Panc1 (cell line): ENCODE results near the gene SALL3. TPM values are rescaled to one million over a fixed set of nuclear protein-coding genes. Genes with fewer than 3 reads are reported as not detected.

Source experiments
- ATAC-seq: fragments of 200-7000 bp; cut with Tn5 transposase; 2 replicates; pipeline ENCODE4 v1.9.1; 2020; ENCODE audit warnings: mild to moderate bottlenecking, moderate library complexity
- BruUV-seq: library from RNA; stranded (reverse); fragments of 400-500 nt; replicated peaks from 2 replicates; lab custom pipeline; 2021; lab: Mats Ljungman, UMichigan
- CTCF ChIA-PET: fragments of 300-600 bp; sonication (Branson Sonifier 250); formaldehyde crosslinking; loops from one replicate; lab custom pipeline; 2022; ENCODE audit warnings: antibody characterized with exemption; lab: Charles Lee
- POLR2A ChIA-PET: fragments of 300-600 bp; sonication (Branson Sonifier 250); formaldehyde crosslinking; loops from one replicate; lab custom pipeline; 2022; ENCODE audit warnings: antibody characterized with exemption; lab: Charles Lee
- DNase-seq: peaks from one replicate; pipeline ENCODE4 v3.0.0-alpha.2; 2010; ENCODE audit warnings: low read depth, low spot score
- H3K27ac ChIP-seq: 2 replicates; pipeline ENCODE4 v1.5.1; 2011; ENCODE audit warnings: mild to moderate bottlenecking, low read length, inconsistent platforms
- H3K27me3 ChIP-seq: fragments of 200-500 bp; sonication (Bioruptor generic); 2 replicates; pipeline ENCODE4 v1.6.0; 2014; ENCODE audit warnings: low read length, inconsistent platforms; ENCODE audit not compliant: control insufficient read depth, insufficient read depth
- H3K36me3 ChIP-seq: fragments of 200-500 bp; sonication (Bioruptor generic); 2 replicates; pipeline ENCODE4 v1.5.1; 2014; ENCODE audit warnings: inconsistent platforms, mild to moderate bottlenecking, low read length, moderate library complexity; ENCODE audit not compliant: control insufficient read depth, insufficient read depth
- H3K4me1 ChIP-seq: 2 replicates; pipeline ENCODE4 v1.5.1; 2011; ENCODE audit warnings: inconsistent platforms, mild to moderate bottlenecking, low read length, moderate library complexity; ENCODE audit not compliant: control insufficient read depth, insufficient read depth
- H3K4me3 ChIP-seq, 2 experiments: 2 replicates each; pipeline ENCODE4 v1.5.1; 2011 to 2012; ENCODE audit warnings: low read depth in 2 of 2, low read length in 2 of 2, mild to moderate bottlenecking in 2 of 2, inconsistent platforms in 1 of 2, moderate library complexity in 1 of 2
- H3K9me3 ChIP-seq: fragments of 200-500 bp; sonication (Bioruptor generic); 2 replicates; pipeline ENCODE4 v1.5.1; 2014; ENCODE audit warnings: low read depth, mild to moderate bottlenecking, inconsistent platforms, low read length, moderate library complexity; ENCODE audit not compliant: control insufficient read depth, insufficient read depth
- POLR2AphosphoS5 ChIP-seq: IDR thresholded peaks from 2 replicates; pipeline ENCODE4 v1.6.1; 2012; ENCODE audit warnings: mild to moderate bottlenecking, low read depth, low read length, moderate library complexity
- SIN3A ChIP-seq: IDR thresholded peaks from 2 replicates; pipeline ENCODE4 v1.6.1; 2012; ENCODE audit warnings: low read depth, mild to moderate bottlenecking, low read length, moderate library complexity, borderline replicate concordance; ENCODE audit not compliant: insufficient read depth
- TCF7L2 ChIP-seq: IDR thresholded peaks from 2 replicates; pipeline ENCODE4 v1.6.1; 2011; ENCODE audit warnings: mild to moderate bottlenecking, low read depth, low read length, inconsistent platforms
- in situ Hi-C: cut with HindIII; loops from 2 replicates; pipeline ENCODE4 v1.10.0; 2016; ENCODE audit warnings: low sequenced_read_pairs, low pct_unique_long_range_greater_than_20kb
- intact Hi-C: fragments of 100-400 bp; cut with micrococcal nuclease; formaldehyde crosslinking; loops from one replicate; pipeline ENCODE4 v1.10.0; 2022; ENCODE audit not compliant: unreplicated experiment
- total RNA-seq: library from RNA; stranded (reverse); gene quantifications from one replicate; pipeline ENCODE4 v1.2.1, GENCODE V29; 2021; ENCODE audit not compliant: unreplicated experiment
- TF ChIP-seq, protein P1 (sequence below), 2 experiments: IDR thresholded peaks; 2 replicates each; pipeline ENCODE4 v1.6.1; 2011 to 2012; ENCODE audit warnings: low read depth in 2 of 2, control low read depth in 1 of 2, low read length in 1 of 2, mild to moderate bottlenecking in 1 of 2, moderate library complexity in 1 of 2; ENCODE audit not compliant: insufficient read depth in 1 of 2
- TF ChIP-seq, protein P2 (sequence below): fragments of 450-650 bp; IDR thresholded peaks from 2 replicates; pipeline ENCODE4 v1.5.1; 2017; ENCODE audit warnings: mild to moderate bottlenecking

SALL3 gene
- total RNA-seq, 1 experiment from 2014 or later = not detected

DNA sequence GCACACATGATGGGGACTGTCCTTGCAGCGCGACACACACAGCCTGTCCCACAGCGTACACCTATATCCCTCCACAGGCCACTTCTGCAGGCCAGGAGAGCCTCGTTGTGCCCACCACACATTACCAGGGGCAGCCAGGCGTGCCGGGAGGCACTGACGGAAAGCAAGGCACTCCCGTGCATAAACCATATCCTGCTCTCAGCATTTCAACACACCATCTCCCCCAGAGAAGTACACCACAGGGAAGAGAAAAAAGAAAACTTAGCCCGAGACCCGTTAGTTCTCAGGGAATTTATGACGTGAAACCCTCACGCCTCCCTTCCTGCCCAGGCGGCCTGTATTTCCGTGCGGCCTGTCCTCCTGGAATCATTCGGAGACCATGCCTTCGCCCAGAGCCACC is 24.6 kb upstream of the SALL3 start:
- POLR2A ChIA-PET = no interaction called here
- CTCF ChIA-PET = no interaction called here
- BruUV-seq = no TSS peak

DNA sequence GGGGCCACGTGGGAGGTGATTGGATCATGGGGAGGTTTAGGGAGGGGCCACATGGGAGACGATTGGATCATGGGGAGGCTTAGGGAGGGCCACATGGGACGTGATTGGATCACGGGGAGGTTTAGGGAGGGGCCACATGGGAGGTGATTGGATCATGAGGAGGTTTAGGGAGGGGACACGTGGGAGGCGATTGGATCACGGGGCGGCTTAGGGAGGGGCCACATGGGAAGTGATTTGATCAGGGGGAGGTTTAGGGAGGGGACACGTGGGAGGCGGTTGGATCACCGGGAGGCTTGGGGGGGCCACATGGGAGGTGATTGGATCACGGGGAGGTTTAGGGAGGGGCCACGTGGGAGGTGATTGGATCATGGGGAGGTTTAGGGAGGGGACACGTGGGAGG is 22.5 kb upstream of the SALL3 start:
- intact Hi-C loops (no loop called here), in situ Hi-C loops (no loop called here)
- POLR2A ChIA-PET = no interaction called here
- no peak overlapping the region for H3K27ac ChIP-seq
- no TSS peak for BruUV-seq
- CTCF ChIA-PET = no interaction called here
- no peak for ATAC-seq
- H3K27me3 ChIP-seq = no peaks in the 10 kb centered on the region
- no peaks in the 10 kb centered on the region for H3K36me3 ChIP-seq
- no peaks in the 10 kb centered on the region for H3K9me3 ChIP-seq
- H3K4me3 ChIP-seq = no peak overlapping the region
- DNase-seq = no peak
- TF ChIP-seq, protein P1, sequence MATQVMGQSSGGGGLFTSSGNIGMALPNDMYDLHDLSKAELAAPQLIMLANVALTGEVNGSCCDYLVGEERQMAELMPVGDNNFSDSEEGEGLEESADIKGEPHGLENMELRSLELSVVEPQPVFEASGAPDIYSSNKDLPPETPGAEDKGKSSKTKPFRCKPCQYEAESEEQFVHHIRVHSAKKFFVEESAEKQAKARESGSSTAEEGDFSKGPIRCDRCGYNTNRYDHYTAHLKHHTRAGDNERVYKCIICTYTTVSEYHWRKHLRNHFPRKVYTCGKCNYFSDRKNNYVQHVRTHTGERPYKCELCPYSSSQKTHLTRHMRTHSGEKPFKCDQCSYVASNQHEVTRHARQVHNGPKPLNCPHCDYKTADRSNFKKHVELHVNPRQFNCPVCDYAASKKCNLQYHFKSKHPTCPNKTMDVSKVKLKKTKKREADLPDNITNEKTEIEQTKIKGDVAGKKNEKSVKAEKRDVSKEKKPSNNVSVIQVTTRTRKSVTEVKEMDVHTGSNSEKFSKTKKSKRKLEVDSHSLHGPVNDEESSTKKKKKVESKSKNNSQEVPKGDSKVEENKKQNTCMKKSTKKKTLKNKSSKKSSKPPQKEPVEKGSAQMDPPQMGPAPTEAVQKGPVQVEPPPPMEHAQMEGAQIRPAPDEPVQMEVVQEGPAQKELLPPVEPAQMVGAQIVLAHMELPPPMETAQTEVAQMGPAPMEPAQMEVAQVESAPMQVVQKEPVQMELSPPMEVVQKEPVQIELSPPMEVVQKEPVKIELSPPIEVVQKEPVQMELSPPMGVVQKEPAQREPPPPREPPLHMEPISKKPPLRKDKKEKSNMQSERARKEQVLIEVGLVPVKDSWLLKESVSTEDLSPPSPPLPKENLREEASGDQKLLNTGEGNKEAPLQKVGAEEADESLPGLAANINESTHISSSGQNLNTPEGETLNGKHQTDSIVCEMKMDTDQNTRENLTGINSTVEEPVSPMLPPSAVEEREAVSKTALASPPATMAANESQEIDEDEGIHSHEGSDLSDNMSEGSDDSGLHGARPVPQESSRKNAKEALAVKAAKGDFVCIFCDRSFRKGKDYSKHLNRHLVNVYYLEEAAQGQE (IDR thresholded peaks at IDR 0.05; ENCODE audit: insufficient read depth in 1 of 2, low read depth in 2 of 2, low read length in 1 of 2) = no peak
- no peak for TF ChIP-seq POLR2AphosphoS5
- no peak for TF ChIP-seq TCF7L2
- TF ChIP-seq, protein P2, sequence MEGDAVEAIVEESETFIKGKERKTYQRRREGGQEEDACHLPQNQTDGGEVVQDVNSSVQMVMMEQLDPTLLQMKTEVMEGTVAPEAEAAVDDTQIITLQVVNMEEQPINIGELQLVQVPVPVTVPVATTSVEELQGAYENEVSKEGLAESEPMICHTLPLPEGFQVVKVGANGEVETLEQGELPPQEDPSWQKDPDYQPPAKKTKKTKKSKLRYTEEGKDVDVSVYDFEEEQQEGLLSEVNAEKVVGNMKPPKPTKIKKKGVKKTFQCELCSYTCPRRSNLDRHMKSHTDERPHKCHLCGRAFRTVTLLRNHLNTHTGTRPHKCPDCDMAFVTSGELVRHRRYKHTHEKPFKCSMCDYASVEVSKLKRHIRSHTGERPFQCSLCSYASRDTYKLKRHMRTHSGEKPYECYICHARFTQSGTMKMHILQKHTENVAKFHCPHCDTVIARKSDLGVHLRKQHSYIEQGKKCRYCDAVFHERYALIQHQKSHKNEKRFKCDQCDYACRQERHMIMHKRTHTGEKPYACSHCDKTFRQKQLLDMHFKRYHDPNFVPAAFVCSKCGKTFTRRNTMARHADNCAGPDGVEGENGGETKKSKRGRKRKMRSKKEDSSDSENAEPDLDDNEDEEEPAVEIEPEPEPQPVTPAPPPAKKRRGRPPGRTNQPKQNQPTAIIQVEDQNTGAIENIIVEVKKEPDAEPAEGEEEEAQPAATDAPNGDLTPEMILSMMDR = no peak
- no peak for TF ChIP-seq SIN3A
- no peaks in the 10 kb centered on the region for H3K4me1 ChIP-seq

More for the DNA sequence above, 24.6 kb upstream of the SALL3 start:
- Histone ChIP-seq H3K27me3 (no peaks in the 10 kb centered on the region), H3K9me3 (no peaks in the 10 kb centered on the region), H3K27ac (no peak overlapping the region), H3K36me3 (no peaks in the 10 kb centered on the region), H3K4me3 (no peak overlapping the region), H3K4me1 (no peaks in the 10 kb centered on the region)
- intact Hi-C loops = no loop called here
- in situ Hi-C loops = no loop called here
- DNase-seq (no peak), ATAC-seq (no peak)
- TF ChIP-seq TCF7L2 (no peak), POLR2AphosphoS5 (no peak), SIN3A (no peak)
- TF ChIP-seq, protein P2 = no peak
- TF ChIP-seq, protein P1 (IDR thresholded peaks at IDR 0.05; ENCODE audit: insufficient read depth in 1 of 2, low read depth in 2 of 2, low read length in 1 of 2) = no peak
